Endothelial cell of umbilical vein (primary cell): ENCODE data around the gene BGN.

Experiments
- CTCF ChIP-seq, 2 donors: IDR thresholded peaks; 1 replicate in 1 of 2; 2 replicates in 1 of 2; pipeline ENCODE4 v1.5.1; 2011; ENCODE audit warnings: low read length in 2 of 2, mild to moderate bottlenecking in 2 of 2, moderate library complexity in 2 of 2, control low read depth in 1 of 2, inconsistent platforms in 1 of 2, low read depth in 1 of 2; ENCODE audit not compliant: insufficient read depth in 1 of 2; ENCODE audit errors: extremely low read depth in 1 of 2
- EZH2 ChIP-seq: IDR thresholded peaks from 2 replicates; pipeline ENCODE4 v1.6.1; 2012; ENCODE audit warnings: borderline replicate concordance, low read depth, mild to moderate bottlenecking, moderate library complexity, low read length, inconsistent platforms; ENCODE audit not compliant: severe bottlenecking
- FOS ChIP-seq: IDR thresholded peaks from 2 replicates; pipeline ENCODE4 v1.6.1; 2011; ENCODE audit warnings: mild to moderate bottlenecking, low read length, moderate library complexity, borderline replicate concordance; ENCODE audit not compliant: insufficient read depth
- JUN ChIP-seq: IDR thresholded peaks from 2 replicates; pipeline ENCODE4 v1.6.1; 2011; ENCODE audit warnings: borderline replicate concordance, low read depth; ENCODE audit not compliant: insufficient read length, insufficient read depth
- MYC ChIP-seq: IDR thresholded peaks from one replicate; pipeline ENCODE4 v1.6.1; 2011; ENCODE audit warnings: mild to moderate bottlenecking, low read depth, low read length
- POLR2A ChIP-seq: IDR thresholded peaks from 2 replicates; pipeline ENCODE4 v1.6.1; 2012; ENCODE audit warnings: low read depth, mild to moderate bottlenecking, control low read depth, low read length
- POLR2AphosphoS5 ChIP-seq: IDR thresholded peaks from 2 replicates; pipeline ENCODE4 v1.6.1; 2012; ENCODE audit warnings: low read depth, mild to moderate bottlenecking, control low read depth, low read length, moderate library complexity; ENCODE audit not compliant: insufficient read depth
- TF ChIP-seq, protein P1 (sequence below): IDR thresholded peaks from 2 replicates; pipeline ENCODE4 v1.6.1; 2011; ENCODE audit not compliant: insufficient read depth, insufficient read length

DNA sequence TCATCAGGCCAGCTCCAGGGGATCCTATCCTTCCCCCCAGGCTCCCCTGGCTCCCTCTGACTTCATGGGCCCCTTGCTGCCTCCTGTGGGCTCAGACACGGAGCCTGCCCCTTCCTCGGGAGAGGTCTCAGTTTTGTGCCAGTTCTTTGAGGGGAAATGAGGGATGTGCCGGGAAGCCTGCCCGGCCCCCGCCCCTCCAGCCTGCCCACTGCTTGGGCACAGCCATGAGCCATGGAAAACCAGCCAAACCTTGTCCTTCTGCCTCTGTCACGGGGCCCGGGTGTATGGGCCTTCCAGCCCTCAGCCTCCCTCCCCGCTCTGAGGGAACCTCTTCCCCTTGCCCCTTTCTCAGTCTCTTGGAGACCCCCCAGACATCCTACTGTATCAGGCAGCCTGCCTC, 6.8 kb downstream of the BGN start:
- no peak for TF ChIP-seq CTCF (IDR thresholded peaks at IDR 0.05; ENCODE audit: extremely low read depth in 1 of 2, insufficient read depth in 1 of 2, low read depth in 1 of 2, low read length in 2 of 2)
- TF ChIP-seq MYC: no peak
- TF ChIP-seq POLR2AphosphoS5: no peak
- TF ChIP-seq, protein P1, sequence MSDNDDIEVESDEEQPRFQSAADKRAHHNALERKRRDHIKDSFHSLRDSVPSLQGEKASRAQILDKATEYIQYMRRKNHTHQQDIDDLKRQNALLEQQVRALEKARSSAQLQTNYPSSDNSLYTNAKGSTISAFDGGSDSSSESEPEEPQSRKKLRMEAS: no peak
- no peak for TF ChIP-seq EZH2
- TF ChIP-seq POLR2A: no peak
- TF ChIP-seq JUN: no peak
- no peak for TF ChIP-seq FOS
